Upper lobe of left lung (tissue), 6 donors: ENCODE measurements around the gene PEMT. TPM values are rescaled to one million over a fixed set of nuclear protein-coding genes. Genes with fewer than 3 reads are reported as not detected.

Experiments used
- ATAC-seq, 2 donors: fragments of 200-7000 bp; cut with Tn5 transposase; one replicate each; pipeline ENCODE4 v1.9.1; 2022; ENCODE audit warnings: mild to moderate bottlenecking in 2 of 2, moderate library complexity in 2 of 2; ENCODE audit not compliant: low FRiP score in 2 of 2
- DNase-seq, 2 donors: peaks; one replicate each; pipeline ENCODE4 v3.0.0-alpha.2; 2019 to 2020
- H3K27ac ChIP-seq, 4 donors: fragments of 200-600 bp; sonication (generic); one replicate each; pipeline ENCODE4 v1.5.1; 2016 to 2019
- H3K27me3 ChIP-seq, 4 donors: fragments of 200-600 bp; sonication (generic); one replicate each; pipeline ENCODE4 v1.5.1; 2017 to 2019
- H3K36me3 ChIP-seq, 4 donors: fragments of 200-600 bp; sonication (generic); one replicate each; pipeline ENCODE4 v1.5.1; 2016 to 2019
- H3K4me1 ChIP-seq, 4 donors: fragments of 200-600 bp; sonication (generic); one replicate each; pipeline ENCODE4 v1.5.1; 2018 to 2019
- H3K4me3 ChIP-seq, 4 donors: fragments of 200-600 bp; sonication (generic); one replicate each; pipeline ENCODE4 v1.5.1; 2017 to 2019; ENCODE audit warnings: mild to moderate bottlenecking in 2 of 4, moderate library complexity in 1 of 4
- H3K9me3 ChIP-seq, 4 donors: fragments of 200-600 bp; sonication (generic); one replicate each; pipeline ENCODE4 v1.5.1; 2018 to 2019
- CTCF ChIP-seq, 6 experiments: fragments of 450-650 bp in 4 of 6; fragments of 200-600 bp in 2 of 6; sonication (generic) in 2 of 6; IDR thresholded peaks; one replicate each; pipeline ENCODE4 v1.5.1; 2016 to 2019; ENCODE audit warnings: antibody characterized with exemption in 6 of 6
- EP300 ChIP-seq, 4 donors: sonication (generic); formaldehyde crosslinking; IDR thresholded peaks; one replicate each; pipeline ENCODE4 v1.5.1; 2017; ENCODE audit warnings: antibody characterized with exemption in 4 of 4, control low read depth in 2 of 4
- POLR2A ChIP-seq, 4 donors: fragments of 450-650 bp; IDR thresholded peaks; one replicate each; pipeline ENCODE4 v1.5.1; 2016 to 2017; ENCODE audit warnings: antibody characterized with exemption in 4 of 4, mild to moderate bottlenecking in 2 of 4
- POLR2AphosphoS5 ChIP-seq, 2 donors: sonication (generic); formaldehyde crosslinking; IDR thresholded peaks; one replicate each; pipeline ENCODE4 v1.5.1; 2017; ENCODE audit warnings: antibody characterized with exemption in 2 of 2
- WGBS, 2 donors: methylation state at CpG; one replicate each; pipeline ENCODE4 v1.1.5; 2017 to 2018; 5-methylcytosine and 5-hydroxymethylcytosine counted together
- total RNA-seq, 6 donors: library from RNA; depleted of rRNA in 4 of 6; stranded (reverse); fragments of >200 nt in 4 of 6; gene quantifications; one replicate each; pipeline versions ENCODE4 v1.1.0 to v1.2.1, GENCODE V29; 2016 to 2021
- donor health status: DM: no; HTN: no; CAD: no; lungs with moderate emphysema.
- donor health status: DM: no; HTN: yes; CAD: no; lungs with severe emphysema.

Gene PEMT
- total RNA-seq, 6 donors from 2014 or later = 16.6 to 44.9 (median 32.2) TPM

- Histone ChIP-seq H3K27me3 (no peaks in the 10 kb centered on the region), H3K36me3 (no peaks in the 10 kb centered on the region), H3K4me3 (no peak overlapping the region), H3K4me1 (peaks cover 0 to 3% (median 0%) of the 10 kb centered on the region in 4 donors), H3K27ac (no peak overlapping the region), H3K9me3 (no peaks in the 10 kb centered on the region)
- DNase-seq = no peak
- TF ChIP-seq EP300 (IDR thresholded peaks at IDR 0.05) (no peak), POLR2A (IDR thresholded peaks at IDR 0.05) (no peak), CTCF (IDR thresholded peaks at IDR 0.05) (no peak), POLR2AphosphoS5 (IDR thresholded peaks at IDR 0.05) (no peak)
- ATAC-seq = no peak
- WGBS, 2 donors = 85 to 93% methylated on average over 3 to 8 of the region's 8 CpGs
These were observed 35.6 kb downstream of the PEMT start for GRCh38 chr17:17555906-17556305.

- DNase-seq (peak in 1 of 2 donors; percentile 53), ATAC-seq (no peak)
- whole genome bisulfite sequencing, 2 donors = 80 to 94% methylated on average over 3 to 9 of the region's 9 CpGs
- H3K36me3 ChIP-seq = no peaks in the 10 kb centered on the region
- H3K4me3 ChIP-seq = no peak overlapping the region
- no peak for TF ChIP-seq CTCF (IDR thresholded peaks at IDR 0.05)
- TF ChIP-seq POLR2AphosphoS5 (IDR thresholded peaks at IDR 0.05) = no peak
- no peak for TF ChIP-seq EP300 (IDR thresholded peaks at IDR 0.05)
- TF ChIP-seq POLR2A (IDR thresholded peaks at IDR 0.05) = no peak
- no peaks in the 10 kb centered on the region for H3K9me3 ChIP-seq
- no peak overlapping the region for H3K27ac ChIP-seq
- no peaks in the 10 kb centered on the region for H3K4me1 ChIP-seq
- H3K27me3 ChIP-seq = no peaks in the 10 kb centered on the region
These were observed 36.4 kb downstream of the PEMT start for GRCh38 chr17:17555151-17555550.

- 96 to 97% methylated on average over 16 to 17 of the region's 17 CpGs for WGBS, 2 donors
- peak in 1 of 2 donors; percentile 53 for DNase-seq
- Histone ChIP-seq H3K27me3 (no peaks in the 10 kb centered on the region), H3K27ac (no peak overlapping the region), H3K4me3 (no peak overlapping the region), H3K4me1 (no peaks in the 10 kb centered on the region), H3K36me3 (no peaks in the 10 kb centered on the region), H3K9me3 (no peaks in the 10 kb centered on the region)
- TF ChIP-seq EP300 (IDR thresholded peaks at IDR 0.05) (no peak), CTCF (IDR thresholded peaks at IDR 0.05) (no peak), POLR2AphosphoS5 (IDR thresholded peaks at IDR 0.05) (no peak), POLR2A (IDR thresholded peaks at IDR 0.05) (no peak)
- no peak for ATAC-seq
These were observed 37.2 kb downstream of the PEMT start for GRCh38 chr17:17554266-17554665.

GRCh38 chr17:17553217-17554195 lies 38.0 kb downstream of the PEMT start:
- no peaks in the 10 kb centered on the region for H3K4me1 ChIP-seq
- DNase-seq (peak in 1 of 2 donors; percentile 46), ATAC-seq (no peak)
- no peak overlapping the region for H3K27ac ChIP-seq
- H3K9me3 ChIP-seq = no peaks in the 10 kb centered on the region
- 94 to 97% methylated on average over 14 to 27 of the region's 30 CpGs for WGBS, 2 donors
- no peaks in the 10 kb centered on the region for H3K36me3 ChIP-seq
- TF ChIP-seq EP300 (IDR thresholded peaks at IDR 0.05) (no peak), POLR2A (IDR thresholded peaks at IDR 0.05) (no peak), CTCF (IDR thresholded peaks at IDR 0.05) (no peak), POLR2AphosphoS5 (IDR thresholded peaks at IDR 0.05) (no peak)
- no peak overlapping the region for H3K4me3 ChIP-seq
- H3K27me3 ChIP-seq = no peaks in the 10 kb centered on the region
